Right atrium auricular region (tissue), 2 donors: ENCODE measurements around the gene L3HYPDH. TPM values are rescaled to one million over a fixed set of nuclear protein-coding genes. Genes with fewer than 3 reads are reported as not detected.

Experiments used
- DNase-seq: peaks from one replicate; pipeline ENCODE4 v3.0.0-alpha.2; 2019; ENCODE audit warnings: low spot score
- H3K27ac ChIP-seq, 2 donors: fragments of 200-600 bp; sonication (generic); 1 replicate in 1 of 2; 2 replicates in 1 of 2; pipeline ENCODE4 v1.5.1; 2016 to 2019
- H3K27me3 ChIP-seq, 2 donors: fragments of 200-600 bp; sonication (generic); one replicate each; pipeline versions ENCODE4 v1.5.1 to v1.6.0; 2017 to 2019
- H3K36me3 ChIP-seq: fragments of 200-600 bp; sonication (generic); one replicate; pipeline ENCODE4 v1.5.1; 2016
- H3K4me1 ChIP-seq, 2 donors: fragments of 200-600 bp; sonication (generic); one replicate each; pipeline versions ENCODE4 v1.5.1 to v1.6.0; 2017 to 2019
- H3K4me3 ChIP-seq, 2 donors: fragments of 200-600 bp; sonication (generic); 1 replicate in 1 of 2; 2 replicates in 1 of 2; pipeline ENCODE4 v1.5.1; 2017 to 2019; ENCODE audit warnings: mild to moderate bottlenecking in 1 of 2, moderate library complexity in 1 of 2
- H3K9me3 ChIP-seq, 2 donors: fragments of 200-600 bp; sonication (generic); one replicate each; pipeline ENCODE4 v1.5.1; 2019
- total RNA-seq, 2 donors: library from RNA; depleted of rRNA; stranded (reverse); fragments of >200 nt; gene quantifications; one replicate each; pipeline ENCODE4 v1.1.0, GENCODE V29; 2016
- TF ChIP-seq, protein P1 (sequence below), 2 donors: fragments of 200-600 bp; sonication (generic); IDR thresholded peaks; one replicate each; pipeline ENCODE4 v1.5.1; 2019; ENCODE audit warnings: antibody characterized with exemption in 2 of 2

The L3HYPDH gene
- total RNA-seq, 2 donors from 2014 or later: 26.5 to 29.8 TPM

DNA sequence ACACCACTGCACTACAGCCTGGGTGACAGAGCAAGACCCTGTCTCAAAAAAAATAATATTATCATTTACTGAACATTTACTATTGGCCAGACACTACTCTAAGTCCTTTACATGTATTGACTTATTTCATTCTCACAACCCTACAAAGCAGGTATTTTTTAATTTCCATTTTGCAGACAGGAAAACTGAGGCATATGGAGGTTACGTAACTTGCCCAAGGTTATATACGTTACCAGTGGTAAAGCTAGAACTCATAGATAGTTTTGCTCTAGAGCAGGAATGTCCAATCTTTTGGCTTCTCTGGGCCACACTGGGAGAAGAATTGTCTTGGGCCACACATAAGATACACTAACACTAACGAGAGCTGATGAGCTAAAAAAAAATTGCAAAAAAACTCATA lies 5.7 kb downstream of the L3HYPDH start:
- H3K9me3 ChIP-seq: no peaks in the 10 kb centered on the region
- no peak for DNase-seq
- no peaks in the 10 kb centered on the region for H3K27me3 ChIP-seq
- H3K36me3 ChIP-seq: peaks cover 26% of the 10 kb centered on the region
- TF ChIP-seq, protein P1, sequence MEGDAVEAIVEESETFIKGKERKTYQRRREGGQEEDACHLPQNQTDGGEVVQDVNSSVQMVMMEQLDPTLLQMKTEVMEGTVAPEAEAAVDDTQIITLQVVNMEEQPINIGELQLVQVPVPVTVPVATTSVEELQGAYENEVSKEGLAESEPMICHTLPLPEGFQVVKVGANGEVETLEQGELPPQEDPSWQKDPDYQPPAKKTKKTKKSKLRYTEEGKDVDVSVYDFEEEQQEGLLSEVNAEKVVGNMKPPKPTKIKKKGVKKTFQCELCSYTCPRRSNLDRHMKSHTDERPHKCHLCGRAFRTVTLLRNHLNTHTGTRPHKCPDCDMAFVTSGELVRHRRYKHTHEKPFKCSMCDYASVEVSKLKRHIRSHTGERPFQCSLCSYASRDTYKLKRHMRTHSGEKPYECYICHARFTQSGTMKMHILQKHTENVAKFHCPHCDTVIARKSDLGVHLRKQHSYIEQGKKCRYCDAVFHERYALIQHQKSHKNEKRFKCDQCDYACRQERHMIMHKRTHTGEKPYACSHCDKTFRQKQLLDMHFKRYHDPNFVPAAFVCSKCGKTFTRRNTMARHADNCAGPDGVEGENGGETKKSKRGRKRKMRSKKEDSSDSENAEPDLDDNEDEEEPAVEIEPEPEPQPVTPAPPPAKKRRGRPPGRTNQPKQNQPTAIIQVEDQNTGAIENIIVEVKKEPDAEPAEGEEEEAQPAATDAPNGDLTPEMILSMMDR (IDR thresholded peaks at IDR 0.05): no peak
- H3K4me1 ChIP-seq: peaks cover 0 to 33% of the 10 kb centered on the region in 2 donors
- H3K27ac ChIP-seq: no peak overlapping the region
- H3K4me3 ChIP-seq: no peak overlapping the region

DNA sequence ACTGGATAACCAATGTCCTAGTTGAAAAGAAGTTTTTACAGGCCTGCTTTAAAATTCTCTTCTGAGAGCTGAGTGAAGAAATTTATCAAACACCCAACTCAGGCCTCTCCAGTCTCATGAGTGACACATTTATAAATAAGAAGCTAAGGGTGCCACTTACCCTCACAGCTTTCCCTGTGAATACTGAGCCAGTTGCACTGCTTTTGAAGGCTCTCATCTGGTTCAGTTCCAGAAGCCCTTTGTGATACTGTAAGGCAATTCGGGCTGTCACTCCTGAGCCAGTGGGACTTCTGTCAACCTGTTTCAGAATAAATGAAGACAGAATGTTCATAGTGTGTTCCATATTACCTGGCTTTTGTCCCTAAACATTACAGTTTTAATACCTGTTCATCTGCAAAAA lies 8.5 kb downstream of the L3HYPDH start:
- peaks cover 0 to 7% of the 10 kb centered on the region in 2 donors for H3K4me1 ChIP-seq
- H3K9me3 ChIP-seq: no peaks in the 10 kb centered on the region
- H3K27ac ChIP-seq: peak overlapping the region; percentile 26 to 66
- no peak overlapping the region for H3K4me3 ChIP-seq
- no peaks in the 10 kb centered on the region for H3K27me3 ChIP-seq
- DNase-seq: no peak
- TF ChIP-seq, protein P1 (IDR thresholded peaks at IDR 0.05): no peak
- peaks cover 44% of the 10 kb centered on the region for H3K36me3 ChIP-seq

DNA sequence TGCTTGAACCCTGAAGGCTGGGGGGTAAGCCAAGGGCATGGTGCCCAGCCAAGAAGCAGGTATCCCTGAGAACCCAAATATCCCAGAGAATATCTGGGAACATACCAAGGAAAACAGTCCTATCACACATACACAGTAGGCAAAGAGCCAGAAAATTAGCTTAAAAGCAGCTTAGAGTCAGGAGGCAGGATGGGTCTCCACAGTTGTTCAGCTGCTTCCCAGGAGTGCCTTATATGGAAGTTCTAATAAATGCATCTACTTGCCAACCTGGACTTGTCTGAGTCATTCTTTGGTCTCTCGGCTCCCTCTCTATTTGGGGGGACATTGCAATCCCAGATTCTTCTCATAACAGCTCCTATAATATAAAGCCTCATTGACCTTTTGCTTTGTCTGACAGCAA lies 10.0 kb downstream of the L3HYPDH start:
- Histone ChIP-seq H3K4me3 (no peak overlapping the region), H3K4me1 (no peaks in the 10 kb centered on the region), H3K27me3 (no peaks in the 10 kb centered on the region), H3K9me3 (no peaks in the 10 kb centered on the region), H3K36me3 (peaks cover 44% of the 10 kb centered on the region), H3K27ac (peak overlapping the region; percentile 26 to 66)
- TF ChIP-seq, protein P1 (IDR thresholded peaks at IDR 0.05): no peak
- no peak for DNase-seq

DNA sequence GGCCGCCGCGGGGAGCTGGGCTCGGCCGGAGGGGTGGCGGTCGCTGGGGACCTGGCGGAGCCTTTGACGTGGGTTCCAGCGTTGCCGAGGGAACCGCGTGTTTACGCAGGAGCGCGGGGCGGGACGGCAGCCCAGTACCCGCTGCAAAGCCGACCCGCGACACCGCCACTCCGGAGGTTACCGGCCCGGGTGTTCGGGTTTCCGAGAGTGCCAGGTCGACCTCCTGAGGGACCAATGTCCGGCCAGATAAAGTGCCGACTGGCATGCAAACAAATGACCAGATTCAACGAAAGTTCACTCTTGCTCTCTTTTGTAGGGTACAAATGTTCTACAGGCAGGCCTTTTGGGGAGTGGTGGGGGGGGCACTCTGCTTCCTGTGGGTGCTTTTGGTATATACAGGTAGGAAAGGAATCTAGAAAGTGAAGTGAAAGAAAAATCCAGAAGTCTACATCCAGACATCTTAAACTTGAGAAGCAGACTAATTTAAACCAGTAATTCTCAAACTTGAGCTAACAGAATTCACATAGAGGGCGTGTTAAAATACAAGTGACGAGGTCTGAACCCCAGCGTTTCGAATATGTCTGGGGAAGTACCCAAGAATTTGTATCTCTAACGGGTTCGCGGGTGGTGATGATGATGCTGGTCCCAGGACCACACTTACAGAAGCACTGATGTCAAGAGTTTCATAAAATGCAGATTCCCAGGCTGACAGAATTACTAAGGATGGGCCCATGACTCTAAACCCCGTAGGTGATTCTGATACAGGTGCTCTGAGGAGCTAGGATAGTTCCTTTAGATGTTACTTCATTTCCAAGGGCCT lies 18.7 kb downstream of the L3HYPDH start, which contains the start of gene GPR135:
Gene GPR135 (minus strand): TSS at position 65 of the 820 bp plus-strand sequence. CDS start 154 bp downstream, outside the sequence.
- peak within 1 kb of the TSS; percentile 57 to 70 for H3K4me3 ChIP-seq
- TF ChIP-seq, protein P1 (IDR thresholded peaks at IDR 0.05): no peak
- peaks cover 7% of the 10 kb centered on the region for H3K36me3 ChIP-seq
- no peaks in the 10 kb centered on the region for H3K27me3 ChIP-seq
- H3K27ac ChIP-seq: peak within 1 kb of the TSS; percentile 83 to 91
- no peak for DNase-seq
- H3K4me1 ChIP-seq: peaks cover 0 to 9% of the 10 kb centered on the region in 2 donors
- H3K9me3 ChIP-seq: no peaks in the 10 kb centered on the region

DNA sequence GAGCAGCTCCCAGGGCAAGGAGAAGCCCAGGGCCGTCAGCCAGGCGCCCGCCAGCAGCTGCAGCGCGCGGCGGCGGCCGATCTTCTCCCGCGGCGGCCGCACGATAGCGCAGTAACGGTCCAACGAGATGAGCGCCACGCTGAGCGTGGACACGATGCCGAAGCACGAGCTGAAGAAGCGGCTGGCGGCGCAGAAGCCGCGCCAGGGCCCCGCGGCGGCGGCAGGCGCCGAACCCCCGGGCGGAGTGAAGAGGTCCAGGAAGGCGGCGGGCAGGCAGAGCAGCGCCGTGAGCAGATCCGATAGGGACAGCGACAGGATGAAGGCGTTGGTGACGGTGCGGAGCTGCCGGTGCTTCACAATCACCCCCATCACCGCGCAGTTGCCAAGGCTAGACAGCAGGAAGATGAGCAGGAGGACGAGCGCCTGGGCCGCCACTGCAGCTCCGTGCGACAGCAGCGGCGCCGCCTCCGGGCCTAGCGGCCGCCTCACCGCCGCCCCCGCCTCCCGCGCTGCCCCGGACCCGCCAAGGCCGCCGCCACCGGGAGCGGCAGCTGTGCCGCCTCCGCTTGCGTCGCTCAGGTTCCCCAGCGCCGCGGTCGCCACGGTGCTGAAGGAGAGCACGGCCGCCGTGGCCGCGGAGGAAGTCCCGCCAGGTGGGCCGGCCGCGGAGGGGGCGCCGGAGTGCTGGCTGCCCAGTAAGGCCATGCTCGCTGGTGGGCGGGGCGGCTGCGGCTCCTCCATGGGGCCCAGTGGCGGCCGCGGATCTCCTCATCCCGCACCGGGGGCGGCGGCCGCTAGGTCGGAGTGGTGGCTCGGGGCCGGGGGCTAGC lies 19.5 kb downstream of the L3HYPDH start:
- H3K4me3 ChIP-seq: peak overlapping the region; percentile 57 to 70
- peak overlapping the region; percentile 83 to 91 for H3K27ac ChIP-seq
- H3K9me3 ChIP-seq: no peaks in the 10 kb centered on the region
- no peak for DNase-seq
- H3K36me3 ChIP-seq: peaks cover 7% of the 10 kb centered on the region
- TF ChIP-seq, protein P1 (IDR thresholded peaks at IDR 0.05): peak in 1 of 2 donors; percentile 5
- H3K4me1 ChIP-seq: peaks cover 0 to 9% of the 10 kb centered on the region in 2 donors
- H3K27me3 ChIP-seq: no peaks in the 10 kb centered on the region
